SHP77 treated with DMSO at 0.1 percent for 48 hours (cell line): Measurements from ENCODE around the gene ENO1.
"Not testable (repeated sequence)": the region's sequence is repeated elsewhere in the genome, so short reads cannot be mapped to it uniquely, and the experiment has no call there.

ENCODE experiments used
- DNase-seq: peaks from one replicate; lab custom pipeline; 2025; lab: John Stamatoyannopoulos, UW

ENO1 gene

GRCh38 chr1:8878448-8878697 lies at the start of gene ENO1:
Gene ENO1 (minus strand): TSS chr1:8878686. CDS start chr1:8874908, 3,778 bp downstream.
- DNase-seq, result no peak

GRCh38 chr1:8926707-8927694 lies 48.5 kb upstream of the ENO1 start:
- DNase-seq, result no peak

DNA sequence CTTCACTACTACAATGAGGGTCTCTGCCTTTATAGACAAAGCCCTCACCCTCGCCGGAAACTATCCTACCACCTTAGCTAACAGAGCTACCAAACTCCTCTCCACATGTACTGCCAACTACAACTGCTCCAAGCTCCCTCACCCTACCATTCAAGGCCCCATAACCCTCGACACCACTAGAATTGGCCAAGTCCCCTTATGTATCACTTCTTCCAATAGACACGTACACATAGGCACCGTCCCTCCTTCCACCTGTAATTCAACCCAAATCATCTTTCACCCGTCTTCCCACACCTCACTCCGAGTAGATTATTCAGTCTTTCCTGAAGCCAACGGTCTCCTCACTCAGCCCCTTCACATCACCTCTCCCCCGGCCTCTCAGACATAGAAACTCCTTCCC lies 47.5 kb upstream of the ENO1 start:
- no peak for DNase-seq

GRCh38 chr1:8925406-8925805 lies 46.9 kb upstream of the ENO1 start:
- no peak for DNase-seq

GRCh38 chr1:8922962-8923361 lies 44.5 kb upstream of the ENO1 start:
- DNase-seq, result no peak

- not testable (repeated sequence) for DNase-seq
These were observed 39.0 kb upstream of the ENO1 start for GRCh38 chr1:8917536-8917935.

DNA sequence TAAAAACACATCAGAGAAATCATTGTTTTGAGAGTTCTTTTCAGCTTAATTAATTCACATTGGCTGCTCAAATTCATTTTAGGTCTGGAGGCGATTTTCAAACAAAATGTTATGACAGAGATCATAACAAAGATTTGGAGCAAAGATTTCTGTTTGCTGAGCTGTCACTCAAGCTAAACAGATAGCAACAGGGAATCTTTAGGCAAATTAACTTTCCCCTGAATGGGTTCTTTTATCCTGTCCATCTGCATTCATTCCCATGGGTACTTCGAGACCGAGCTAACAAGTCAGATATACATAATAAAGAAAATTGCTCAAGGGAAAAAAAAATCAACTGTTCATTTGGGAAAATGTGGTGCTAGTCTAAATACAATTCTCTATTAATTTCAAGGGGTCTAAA lies 37.0 kb upstream of the ENO1 start:
- no peak for DNase-seq

DNA sequence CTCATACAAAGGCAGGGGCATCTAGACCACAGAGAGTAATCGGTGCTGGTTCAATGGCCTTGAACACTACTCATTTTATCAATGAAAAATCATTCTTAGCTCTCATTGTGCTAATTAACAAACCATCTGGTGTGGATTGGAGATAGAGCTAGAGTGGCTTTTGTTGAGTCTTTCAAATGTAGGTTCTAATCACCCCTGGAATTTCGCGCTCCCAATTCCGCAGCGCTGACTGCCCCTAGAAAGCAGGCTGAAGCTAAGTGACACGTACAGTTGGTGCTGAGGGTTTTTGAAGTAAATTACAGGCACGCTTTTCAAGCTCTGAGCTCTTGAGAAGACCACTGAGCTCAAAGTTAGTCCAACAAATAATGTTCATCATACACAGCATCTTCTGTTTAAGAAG lies 36.0 kb upstream of the ENO1 start:
- DNase-seq, result no peak

- no peak for DNase-seq
These were observed 35.0 kb upstream of the ENO1 start for GRCh38 chr1:8913457-8913856.

GRCh38 chr1:8911416-8912309 lies 33.2 kb upstream of the ENO1 start:
- no peak for DNase-seq

DNA sequence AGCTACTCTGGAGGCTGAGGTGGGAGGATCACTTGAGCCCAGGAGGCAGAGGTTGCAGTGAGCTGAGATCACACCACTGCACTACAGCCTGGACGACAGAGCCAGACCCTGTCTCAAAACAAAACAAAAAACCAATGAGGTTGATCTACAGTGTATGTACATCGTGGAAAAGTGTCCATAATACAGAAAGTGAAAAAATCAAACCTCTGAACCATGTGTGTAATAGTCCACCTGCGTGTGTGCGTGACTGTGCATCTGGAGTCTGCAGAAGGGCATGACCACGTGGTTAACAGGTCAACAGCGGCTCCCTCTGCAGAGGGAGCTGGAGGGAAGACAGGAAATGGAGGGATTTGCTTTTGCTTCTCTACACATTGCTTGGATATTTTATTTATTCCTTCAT lies 32.4 kb upstream of the ENO1 start:
- DNase-seq, result peak; percentile 34

DNA sequence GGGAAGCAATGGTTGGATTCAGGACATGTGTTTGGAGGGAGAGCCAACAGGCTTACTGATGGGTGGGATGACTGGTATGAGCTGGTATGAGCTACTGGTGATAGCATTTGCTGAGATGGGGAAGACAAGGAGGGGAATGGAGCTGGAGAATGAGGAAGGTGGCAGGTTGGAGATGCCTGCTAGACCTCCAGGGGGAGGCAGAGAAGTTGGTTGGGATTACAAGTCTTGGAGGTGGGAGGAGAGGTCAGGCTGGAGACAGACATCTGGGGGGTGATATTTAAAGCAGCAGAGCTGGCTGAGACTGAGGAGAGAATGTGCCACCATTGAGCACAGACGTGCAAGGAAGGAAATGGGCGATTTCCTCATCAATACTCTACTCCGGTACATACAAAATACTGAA lies 31.8 kb upstream of the ENO1 start:
- DNase-seq, result no peak

- DNase-seq, result no peak
These were observed 30.1 kb upstream of the ENO1 start for GRCh38 chr1:8908388-8909151.

DNA sequence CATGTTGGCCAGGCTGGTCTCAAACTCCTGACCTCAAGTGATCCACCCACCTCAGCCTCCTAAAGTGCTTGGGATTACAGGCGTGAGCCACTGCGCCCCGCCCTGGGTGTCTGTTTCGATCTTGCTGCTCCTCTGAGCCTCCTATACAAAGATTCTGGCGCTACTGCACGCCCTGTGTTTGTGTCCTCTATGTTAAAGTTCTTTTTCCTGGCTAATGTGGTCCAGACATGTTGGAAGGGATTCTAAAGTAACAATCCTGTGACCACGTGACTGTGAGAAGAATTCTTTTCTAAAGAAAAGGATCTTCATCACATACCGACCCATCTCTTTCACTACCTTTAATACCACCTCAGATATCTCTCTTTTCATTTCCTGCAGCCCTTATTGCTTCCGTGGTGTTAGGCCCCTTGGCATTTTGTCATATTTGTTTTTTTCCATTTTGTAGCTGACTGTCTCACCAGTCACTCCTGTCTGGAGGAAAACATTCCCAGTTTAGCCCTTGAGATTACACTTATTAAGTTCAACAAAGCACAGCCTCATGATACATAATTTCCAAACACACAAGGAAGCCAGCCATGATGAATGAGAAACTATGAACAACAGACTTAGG lies 27.2 kb upstream of the ENO1 start:
- no peak for DNase-seq

GRCh38 chr1:8903908-8904650 lies 25.6 kb upstream of the ENO1 start:
- no peak for DNase-seq

- no peak for DNase-seq
These were observed 24.9 kb upstream of the ENO1 start for GRCh38 chr1:8903410-8903809.

DNA sequence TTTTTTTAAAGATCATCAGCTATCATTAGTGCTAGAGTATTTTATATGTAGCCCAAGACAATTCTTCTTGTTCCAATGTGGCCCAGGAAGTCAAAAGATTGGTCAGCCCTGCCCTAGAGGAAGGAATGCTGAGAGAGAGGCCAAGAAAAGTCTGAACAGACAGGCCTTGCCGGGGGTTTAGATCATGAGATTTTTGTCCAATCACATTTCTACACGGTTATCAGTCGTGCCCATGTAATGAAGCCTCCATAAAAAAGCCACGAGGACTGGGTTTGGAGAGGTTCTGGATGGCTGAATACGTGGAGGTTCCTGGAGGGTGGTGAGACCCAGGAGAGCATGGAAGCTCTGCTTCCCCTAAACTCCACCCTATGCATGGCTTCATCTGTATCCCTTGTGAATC lies 24.3 kb upstream of the ENO1 start:
- no peak for DNase-seq

DNA sequence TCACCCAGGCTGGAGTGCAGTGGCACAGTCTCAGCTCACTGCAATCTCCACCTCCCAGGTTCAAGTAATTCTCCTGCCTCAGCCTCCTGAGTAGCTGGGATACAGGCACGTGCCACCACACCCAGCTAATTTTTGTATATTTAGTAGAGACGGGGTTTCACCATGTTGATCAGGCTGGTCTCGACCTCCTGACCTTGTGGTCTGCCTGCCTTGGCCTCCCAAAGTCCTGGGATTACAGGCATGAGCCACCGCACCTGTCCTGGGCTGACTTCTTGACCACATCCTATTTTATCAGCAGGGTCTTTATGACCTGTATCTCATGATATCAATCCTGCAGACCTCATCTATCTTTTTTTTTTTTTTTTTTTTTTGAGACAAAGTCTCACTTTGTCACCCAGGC lies 22.2 kb upstream of the ENO1 start:
- DNase-seq, result not testable (repeated sequence)

DNA sequence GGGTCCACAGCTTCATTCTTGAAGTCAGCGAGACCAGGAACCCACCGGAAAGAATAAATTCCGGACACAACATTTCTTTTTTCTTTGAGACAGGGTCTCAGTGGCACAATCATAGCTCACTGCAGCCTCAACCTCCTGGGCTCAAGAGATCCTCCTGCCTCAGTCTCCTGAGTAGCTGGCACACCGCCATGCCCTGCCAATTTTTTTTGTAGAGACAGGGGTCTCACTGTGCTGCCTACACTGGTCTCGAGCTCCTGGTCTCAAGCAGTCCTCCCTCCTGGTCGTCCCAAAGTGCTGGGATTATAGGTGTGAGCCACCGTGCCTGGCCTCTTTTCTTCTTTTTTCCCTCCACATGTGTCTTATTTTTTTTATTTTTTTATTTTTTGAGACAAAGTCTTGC lies 20.6 kb upstream of the ENO1 start:
- no peak for DNase-seq

DNA sequence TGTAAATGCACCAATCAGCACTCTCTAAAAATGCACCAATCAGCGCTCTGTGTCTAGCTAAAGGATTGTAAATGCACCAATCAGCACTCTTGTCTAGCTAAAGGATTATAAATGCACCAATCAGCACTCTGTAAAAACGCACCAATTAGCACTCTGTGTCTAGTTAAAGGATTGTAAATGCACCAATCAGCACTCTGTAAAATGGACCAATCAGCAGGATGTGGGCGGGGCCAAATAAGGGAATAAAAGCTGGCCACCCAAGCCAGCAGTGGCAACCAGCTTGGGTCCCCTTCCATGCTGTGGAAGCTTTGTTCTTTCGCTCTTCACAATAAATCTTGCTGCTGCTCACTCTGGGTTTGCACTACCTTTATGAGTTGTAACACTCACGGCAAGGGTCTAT lies 19.9 kb upstream of the ENO1 start:
- DNase-seq, result not testable (repeated sequence)

GRCh38 chr1:8897505-8897904 lies 19.0 kb upstream of the ENO1 start:
- not testable (repeated sequence) for DNase-seq
